ENCODE data around the gene NME5.

The NME5 gene

DNA sequence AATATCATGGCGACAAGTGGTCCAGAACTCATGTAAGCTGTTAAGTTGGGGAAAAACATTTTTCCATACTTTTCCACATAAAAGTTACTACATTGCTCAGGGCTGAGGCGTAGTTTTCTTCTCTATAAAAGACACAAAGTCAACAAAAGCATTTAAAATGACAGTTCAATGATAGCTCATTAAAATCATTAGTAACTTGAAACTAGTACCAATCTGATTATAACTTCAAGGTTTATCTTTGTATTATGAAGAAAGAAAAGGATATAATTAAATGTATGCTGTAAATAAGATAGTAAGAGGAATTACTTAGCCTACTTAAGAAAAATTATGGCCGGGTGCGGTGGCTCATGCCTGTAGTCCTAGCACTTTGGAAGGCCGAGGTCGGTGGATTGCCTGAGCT lies 9.9 kb downstream of the NME5 start:
- FAIRE-seq = no peak

DNA sequence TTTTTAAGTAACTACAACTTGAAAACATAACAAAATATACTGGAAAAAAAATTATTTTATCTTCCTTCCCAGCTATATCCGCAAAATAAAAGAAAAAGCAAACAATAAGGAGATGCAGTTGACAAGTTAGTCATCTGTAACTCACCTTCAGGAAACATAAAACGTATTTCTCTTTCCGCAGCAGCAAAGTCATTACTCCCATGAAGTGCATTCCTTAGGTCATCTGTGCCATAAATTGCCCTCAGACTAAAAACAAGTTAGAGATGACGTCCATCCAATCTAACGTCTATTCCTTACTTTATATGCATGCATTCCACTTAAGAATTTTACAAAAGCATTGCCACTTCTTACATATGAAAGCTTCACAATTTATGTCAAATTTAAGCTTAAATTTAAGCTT lies 10.9 kb downstream of the NME5 start:
- no peak for FAIRE-seq

DNA sequence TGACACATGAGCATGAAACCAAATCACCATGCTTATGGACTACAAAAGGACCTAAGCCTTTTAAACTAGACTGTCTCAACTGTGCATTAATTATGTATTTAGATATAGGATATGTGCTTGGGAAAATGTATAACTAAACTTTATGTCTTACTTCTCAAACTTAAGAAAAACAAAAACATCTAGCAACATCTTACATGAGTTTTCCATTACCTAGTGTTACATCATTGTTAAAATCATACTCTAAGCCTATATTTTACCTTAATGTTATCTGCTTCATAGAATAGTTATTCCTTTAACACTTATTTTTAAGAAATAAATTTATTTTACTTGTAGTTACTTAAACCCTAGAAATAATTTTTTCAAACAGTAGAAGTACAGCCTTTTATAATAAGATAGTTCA lies 24.0 kb downstream of the NME5 start:
- no peak for FAIRE-seq

DNA sequence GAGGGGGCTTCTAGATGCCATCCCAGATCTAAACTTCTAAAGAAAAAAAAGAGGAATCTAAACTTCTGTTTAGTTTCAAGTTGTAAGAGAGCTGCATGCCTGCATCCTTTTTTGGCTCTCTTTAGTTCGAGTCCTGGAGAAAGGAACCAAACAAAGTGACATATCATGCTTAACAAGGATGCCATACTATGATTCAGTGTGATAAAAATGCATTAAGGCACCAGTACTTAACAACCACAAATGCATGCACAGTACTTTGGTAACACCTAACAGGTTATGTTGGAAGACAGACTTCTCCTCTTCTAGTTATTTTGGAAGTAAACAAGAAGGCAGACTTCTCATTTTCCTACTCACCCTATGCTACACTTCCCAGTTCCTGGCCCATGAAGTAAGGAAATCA lies 27.3 kb downstream of the NME5 start:
- no peak for FAIRE-seq

DNA sequence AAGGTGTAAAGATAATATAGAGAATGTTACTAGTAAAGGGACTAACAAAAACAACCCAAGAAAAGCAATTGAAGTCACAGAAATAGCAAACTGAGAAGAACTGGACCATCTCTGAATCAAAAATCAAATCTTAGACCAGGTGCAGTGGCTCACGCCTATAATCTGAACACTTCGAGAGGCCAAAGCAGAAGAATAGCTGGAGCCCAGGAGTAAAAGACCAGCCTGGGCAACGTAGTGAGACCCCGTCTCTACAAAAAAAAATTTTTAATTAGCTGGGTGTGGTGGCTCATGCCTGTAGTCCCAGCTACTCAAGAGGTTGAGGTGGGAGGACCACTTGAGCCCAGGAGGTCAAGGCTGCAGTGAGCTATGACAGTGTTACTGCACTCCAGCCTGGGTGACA lies 28.0 kb downstream of the NME5 start:
- FAIRE-seq = no peak

DNA sequence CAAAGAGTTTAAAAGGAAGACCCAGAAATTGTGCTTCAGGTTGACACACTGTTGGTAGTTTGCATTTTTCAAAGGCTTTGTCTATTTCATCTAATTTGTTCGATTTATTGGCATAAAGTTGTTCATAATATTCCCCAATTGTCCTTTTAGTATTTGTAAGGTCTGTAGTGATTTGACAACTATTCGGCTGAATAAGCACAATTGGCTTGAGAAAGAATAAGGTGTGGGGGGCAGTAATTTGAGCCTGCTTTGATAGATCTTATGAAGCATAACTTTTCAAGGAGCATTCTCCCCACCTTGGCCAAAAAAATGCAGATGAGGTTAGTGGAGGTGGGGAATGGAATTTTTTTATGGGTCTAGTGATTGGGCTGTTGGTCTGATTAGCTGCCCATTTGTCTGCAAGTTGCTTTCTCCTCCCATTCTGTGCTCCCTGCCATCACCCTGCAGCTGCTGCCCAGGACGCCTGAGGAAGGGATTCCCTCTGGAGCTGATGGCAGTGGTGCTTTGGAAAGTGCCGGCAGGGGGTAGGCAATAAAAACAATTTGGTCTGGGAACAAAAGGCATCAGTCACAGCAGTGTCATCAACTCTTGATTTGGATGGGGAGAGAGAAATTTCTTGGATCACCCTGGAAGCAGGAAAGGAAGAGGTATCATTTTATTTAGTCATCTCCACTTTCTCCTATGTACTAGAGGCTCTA lies 28.8 kb downstream of the NME5 start:
- no peak for FAIRE-seq

DNA sequence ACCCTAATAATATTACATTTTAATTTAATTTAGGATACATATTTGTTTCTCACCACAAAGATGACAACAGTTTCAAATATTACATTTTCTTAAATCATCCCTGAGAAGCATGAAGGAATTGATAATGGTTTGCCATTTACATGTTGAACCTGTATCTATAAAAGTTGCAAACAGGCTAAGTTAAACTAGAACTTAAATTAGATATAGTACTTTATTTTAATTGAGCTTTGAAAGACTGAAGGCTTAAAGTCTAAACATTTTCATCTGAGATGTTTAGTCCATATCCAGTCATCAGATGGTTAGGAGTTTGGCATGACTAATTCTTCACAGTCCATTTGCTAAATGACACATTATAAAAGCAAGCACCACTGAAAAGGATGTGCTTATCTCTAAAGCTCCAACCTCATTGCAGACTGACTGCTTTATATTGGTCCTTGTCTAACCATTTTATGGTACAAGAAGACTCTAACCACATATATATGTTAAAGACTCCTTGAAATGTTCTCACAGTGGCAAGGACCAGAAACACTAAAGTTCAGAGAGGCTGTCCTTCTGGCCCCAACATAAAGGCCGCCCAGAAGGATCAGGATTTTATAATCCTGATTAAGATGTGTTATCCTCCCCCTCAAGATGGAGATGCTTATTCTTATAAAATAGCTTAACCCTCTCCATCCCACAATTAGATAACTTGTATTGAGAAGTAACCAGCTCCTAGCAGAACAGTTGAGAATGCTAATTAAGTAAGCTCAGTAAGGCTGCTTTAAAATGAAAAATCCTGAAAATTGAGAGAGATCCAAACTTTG lies 29.6 kb downstream of the NME5 start:
- no peak for FAIRE-seq

DNA sequence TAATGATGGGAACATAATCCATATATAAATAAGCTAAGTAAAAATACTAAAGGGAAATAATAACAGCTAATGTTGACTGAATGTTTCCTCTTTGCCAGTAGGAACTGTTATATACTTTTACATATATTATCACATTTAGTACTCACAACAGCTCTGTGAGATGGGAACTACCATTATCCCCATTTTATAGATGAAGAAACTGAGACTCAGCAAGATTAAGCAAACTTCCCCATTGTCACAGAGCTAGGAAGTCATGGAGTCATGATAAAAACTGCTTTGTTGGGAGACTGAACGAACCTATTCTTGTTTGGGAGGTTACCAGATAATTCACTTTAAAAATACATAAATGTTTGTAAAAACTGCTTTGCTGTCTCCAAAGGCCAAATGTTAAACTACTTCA lies 32.0 kb downstream of the NME5 start:
- no peak for FAIRE-seq

DNA sequence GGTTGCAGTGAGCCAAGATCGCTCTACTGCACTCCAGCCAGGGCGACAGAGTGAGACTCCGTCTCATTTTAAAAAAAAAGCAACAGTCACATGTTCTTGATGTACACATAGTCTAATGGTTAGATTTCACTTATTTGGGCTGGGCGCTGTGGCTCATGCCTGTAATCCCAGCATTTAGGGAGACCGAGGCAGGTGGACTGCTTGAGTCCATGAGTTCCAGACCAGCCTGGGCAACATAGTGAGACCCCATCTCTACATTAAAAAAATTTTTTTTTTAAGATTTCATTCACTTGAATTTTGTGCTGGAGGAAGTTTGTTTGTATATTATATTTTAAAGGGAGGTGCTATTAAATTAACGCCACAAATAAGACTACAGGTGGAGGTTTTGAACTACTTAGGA lies 33.5 kb downstream of the NME5 start:
- FAIRE-seq = no peak

DNA sequence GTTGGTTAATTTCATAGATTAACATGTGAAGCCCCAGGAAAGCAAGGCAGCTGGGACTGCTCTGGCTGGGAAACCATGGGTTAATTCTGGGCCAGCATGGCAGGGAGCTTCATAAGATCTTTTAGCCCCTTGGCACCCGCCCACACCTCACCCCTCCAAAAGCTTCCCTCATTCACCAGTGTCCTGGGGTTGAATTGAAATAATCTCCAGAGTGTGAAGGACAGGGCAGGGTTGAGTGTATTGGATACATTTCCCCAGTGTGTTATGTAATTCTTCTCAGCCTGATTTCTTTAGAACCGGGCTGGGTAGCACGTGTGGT lies 36.0 kb downstream of the NME5 start:
- FAIRE-seq = no peak

DNA sequence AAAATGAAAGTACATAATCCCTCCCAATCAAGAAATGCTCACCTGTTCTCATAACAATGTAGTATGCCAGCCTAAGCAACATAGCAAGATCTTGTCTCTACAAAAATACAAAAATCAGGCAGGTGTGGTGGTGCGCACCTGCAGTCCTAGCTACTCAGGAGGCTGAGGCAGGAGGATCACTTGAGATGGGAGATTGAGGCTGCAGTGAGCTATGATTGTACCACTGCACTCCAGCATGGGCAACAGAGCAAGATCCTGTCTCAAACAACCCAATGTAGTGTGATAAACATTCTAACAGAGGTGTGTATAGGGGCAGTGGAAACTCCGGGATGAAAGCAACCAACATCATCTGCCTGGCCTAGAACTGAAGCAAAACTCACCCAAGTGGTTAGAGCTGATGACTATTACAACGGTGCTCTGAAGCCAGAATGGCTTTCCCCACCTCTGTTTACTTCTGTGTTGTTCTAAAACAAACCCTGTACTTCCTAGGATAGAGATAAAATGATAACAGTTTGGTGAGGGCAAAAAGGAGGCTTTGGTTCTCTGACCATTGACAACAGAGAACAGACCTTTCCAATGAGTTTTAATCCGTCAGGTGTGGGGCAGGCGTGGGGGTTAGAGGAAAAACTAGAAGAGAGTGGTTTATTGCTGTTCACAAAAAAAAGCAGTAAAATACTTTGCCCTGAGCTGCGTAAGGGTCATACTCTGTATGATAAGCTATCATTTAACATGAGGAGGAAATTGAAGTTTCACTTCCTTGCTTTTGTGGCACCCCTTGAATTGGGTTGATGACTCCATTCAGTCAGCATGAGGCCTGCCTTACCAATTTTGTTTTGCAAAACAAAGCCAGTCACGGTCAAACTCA lies 36.5 kb downstream of the NME5 start:
- no peak for FAIRE-seq

DNA sequence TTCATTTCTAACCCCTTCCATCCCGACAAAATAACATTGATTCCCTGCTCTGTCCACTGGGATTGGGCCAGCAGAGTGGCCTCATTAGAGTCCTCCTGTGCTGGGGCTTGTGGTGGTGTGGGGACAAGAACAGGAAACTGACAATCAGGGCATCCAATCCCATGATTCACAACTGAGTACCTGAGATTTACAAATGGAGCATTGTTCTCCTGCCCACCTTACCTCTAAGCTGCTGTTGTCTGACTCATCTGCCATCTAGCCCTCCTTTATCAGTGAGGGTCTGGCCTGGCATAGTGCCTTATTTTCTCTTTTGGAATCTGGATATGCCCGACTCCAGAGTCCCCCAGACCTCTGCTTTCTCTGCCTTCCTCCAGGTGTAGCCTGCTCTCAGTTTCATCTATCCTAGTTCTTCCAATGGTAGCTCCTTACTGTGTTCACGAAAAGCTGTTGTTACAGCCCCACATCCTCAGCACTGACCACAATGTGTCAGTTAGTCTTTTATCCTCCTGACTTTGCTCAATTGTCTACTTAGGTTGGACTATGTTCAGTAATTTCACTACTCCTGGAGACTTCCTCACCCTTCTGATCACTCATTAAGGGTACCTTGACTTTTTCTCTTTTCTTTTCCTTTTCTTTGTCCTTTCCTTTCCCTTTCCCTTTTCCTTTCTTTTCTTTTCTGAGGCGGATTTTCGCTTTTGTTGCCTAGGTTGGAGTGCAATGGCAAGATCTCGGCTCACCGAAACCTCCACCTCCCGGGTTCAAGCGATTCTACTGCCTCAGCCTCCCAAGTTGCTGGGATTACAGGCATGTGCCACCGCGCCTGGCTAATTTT lies 42.0 kb downstream of the NME5 start:
- no peak for FAIRE-seq

DNA sequence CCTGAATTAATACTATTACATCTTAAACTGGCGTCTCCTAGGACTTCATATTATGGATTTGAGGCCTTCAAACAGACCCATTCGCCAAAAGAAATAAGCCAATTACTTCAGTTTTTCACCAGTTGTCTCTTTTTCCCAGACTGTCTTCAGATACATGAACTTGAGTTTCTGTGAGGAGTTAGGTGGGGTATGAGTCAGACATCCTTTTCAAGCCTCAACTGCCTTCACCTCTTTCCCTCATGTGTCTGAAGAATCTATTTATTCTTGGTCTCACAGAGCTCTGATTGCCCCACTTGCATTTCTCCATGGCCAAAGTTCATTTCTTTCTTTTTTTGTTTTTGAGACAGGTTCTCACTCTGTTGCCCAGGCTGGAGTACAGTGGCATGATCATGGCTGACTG lies 42.9 kb downstream of the NME5 start:
- no peak for FAIRE-seq

DNA sequence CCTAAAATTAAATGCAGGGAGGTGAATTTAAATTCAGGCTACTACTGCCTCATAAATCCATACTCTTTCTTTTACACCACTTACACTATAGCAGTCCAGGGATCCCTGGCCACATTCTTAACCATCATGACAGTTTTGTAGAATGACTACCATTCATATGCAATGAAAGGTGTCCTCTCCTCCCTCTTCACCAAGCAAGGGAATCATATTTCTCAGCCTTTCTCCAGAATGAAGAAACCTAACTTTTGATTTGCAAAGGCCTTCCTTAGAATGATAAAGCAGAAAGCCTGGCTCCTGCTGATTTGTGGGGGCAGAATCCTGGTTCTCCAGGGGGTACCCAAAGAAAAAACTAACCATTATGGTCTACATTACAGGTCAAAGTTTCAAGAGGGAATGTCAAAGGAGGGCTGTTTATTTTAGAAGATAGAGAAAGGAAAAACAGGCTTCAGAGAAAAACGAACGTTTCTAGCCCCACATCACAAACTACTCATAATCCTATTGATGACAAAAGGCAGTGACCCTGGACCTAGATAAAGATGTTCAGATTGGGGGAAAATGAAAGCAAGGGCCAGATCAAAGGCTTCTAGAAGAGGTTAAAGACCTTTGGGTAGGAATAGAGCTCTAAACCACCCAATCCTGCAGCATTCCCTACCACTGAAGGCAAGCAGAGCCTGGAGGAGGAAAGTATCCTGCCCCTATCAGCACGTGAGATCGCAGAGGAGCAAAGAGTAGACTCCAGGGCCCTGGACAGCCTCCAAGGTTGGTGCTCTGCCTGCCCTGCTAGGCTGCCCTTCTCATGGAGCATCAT lies 43.9 kb downstream of the NME5 start:
- FAIRE-seq = no peak

DNA sequence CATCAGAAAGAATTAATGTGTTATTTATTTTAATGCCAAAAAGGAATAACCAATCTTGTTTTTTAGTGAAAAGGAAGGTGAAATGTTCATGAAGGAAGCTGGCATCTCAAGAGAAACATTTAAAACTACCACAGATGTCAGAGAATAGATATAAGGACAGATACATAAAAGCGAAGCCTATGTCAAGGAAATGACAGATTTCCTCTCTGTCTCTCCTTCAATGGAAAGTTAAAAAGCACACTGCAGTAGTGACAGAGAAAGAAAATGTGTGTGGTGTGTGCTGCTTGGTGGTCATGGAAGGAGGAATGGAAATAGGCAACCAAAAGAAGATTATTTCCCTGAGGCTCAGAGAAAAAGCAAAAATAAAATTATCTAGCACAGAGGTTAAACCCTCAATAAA lies 46.2 kb downstream of the NME5 start:
- FAIRE-seq = no peak

DNA sequence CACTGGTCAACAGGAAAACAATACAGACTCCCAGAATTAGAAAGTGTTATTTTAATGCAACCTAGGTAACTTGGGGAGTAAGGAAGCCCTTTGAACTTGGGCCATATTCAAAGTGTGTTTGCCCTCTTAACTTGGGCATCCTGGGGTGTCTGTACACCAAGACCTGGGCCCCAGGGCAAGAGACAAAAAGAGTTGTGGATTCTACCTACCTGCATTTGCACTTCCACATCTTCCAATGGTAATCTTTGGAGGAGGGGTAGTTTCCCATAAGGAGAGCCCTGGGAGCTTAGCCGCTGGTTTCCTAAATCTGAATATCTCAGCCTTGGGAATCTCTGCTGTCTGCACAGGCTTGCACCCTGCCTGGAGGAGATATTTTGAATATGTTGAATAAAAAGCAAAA lies 46.9 kb downstream of the NME5 start:
- FAIRE-seq = no peak

DNA sequence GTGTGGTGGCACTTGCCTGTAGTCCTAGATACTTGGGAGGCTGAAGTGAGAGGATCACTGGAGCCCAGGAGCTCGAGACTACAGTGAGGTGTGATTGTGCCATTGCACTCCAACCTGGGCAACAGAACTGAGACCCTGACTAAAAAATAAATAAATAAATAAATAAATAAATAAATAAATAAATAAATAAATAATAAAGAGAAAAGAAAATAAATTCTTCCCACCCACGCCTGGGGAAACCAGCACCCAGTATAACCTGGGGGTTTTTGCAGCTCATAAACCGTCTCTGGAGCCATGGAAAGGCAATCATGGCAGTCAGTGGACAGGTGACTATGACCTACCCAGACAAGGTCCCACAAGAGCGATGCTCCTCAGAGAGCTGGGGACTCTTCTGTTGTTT lies 47.5 kb downstream of the NME5 start:
- FAIRE-seq = no peak

DNA sequence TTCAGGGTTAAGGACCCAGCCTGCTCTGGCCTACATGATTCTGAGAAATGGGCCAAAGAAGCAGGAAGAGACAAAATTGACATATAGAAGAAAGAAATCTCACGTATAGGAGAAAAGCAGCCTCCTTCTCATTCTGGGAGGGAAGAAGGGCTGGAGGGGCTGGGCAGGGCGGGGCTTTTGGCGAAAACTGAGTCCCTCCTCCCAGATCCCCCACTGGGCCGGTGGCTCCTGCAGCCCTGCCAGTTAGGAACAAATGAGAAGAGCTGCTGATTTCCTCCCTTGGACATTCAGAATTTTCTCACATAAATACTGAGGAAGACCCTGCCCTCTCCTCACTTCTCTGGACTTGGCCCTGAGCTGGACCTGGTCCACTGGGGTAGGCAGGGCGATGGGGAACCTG lies 55.5 kb downstream of the NME5 start, which contains the start of gene WNT8A:
WNT8A (plus strand) TSS at position 332 of the 400 bp plus-strand sequence. CDS start 95 bp downstream, outside the sequence.
- no peak for FAIRE-seq

DNA sequence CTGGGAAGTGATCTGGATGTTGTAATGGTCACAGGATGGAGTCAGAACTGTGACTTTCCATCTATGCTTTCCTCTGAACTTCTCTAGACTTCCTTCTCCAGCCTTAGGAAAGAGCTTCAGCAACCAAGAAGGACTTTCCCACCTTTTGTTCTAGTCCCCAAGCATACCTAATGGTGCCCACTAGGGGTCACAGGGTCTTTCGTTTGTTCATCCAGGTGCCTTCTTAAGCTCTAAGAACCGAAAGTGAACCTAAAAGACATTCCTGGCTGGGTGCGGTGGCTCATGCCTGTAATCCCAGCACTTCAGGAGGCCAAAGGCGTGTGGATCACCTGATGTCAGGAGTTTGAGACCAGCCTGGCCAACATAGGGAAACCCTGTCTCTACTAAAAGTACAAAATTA lies 57.2 kb downstream of the NME5 start:
- no peak for FAIRE-seq

DNA sequence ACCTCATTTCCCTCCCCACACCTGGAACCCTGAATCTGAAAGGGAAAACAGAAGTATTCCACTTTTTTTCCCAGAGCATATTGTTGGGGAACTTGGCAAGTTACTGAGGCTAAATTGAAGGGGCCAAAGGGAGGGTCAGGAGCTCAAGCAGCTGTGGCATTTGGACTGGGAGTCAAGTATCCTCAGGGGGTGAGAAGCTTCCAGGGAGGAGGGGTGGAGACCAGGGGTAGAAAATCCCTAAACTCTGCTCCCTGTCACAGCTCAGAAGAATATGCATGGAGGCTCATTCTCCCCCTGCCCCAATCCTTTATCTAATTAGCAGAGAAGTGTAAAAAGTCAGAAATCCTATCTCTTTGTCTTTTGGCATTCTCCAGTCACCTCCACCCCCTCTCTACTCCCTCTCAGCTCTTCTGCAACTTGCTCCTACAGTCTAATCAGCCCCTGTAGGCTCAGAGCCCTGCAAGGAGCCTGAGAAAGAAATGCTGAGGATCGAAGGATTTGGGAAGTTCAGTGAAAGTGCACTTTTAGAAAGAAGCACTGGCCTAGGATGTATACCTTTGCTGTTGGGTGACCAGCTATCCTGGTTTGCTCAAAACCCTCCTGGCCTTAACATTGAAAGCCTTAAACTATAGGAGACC lies 61.1 kb downstream of the NME5 start:
- no peak for FAIRE-seq

DNA sequence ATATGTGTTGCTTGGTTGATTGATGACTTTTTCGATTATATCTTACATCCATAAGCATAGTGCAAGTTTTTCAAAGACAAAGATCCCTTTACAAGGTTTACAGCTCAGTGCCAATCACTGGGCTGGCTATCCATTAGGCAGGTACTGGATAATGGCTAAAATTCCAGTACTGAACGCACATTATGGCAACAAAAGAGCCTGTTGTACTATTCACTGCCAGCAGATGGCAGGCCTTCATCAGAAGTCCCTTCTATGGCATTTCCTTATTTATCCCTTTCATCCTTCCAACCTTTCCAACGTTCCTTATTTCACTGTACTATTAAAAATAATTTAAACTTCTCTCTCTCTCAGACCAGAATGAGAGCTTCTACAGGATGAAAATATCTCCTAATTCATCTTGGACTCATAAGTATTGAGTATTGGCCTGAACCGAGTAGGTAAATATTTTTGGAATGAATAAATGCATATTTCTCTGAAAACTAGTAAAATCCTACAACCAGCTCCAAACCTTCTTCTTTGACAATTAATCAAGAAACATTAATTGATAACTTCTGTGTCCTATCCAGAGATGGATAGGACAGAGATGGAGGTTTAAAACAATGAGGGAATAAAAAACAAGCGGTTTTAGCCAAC lies 62.0 kb downstream of the NME5 start:
- peak; percentile 86 for FAIRE-seq
